PC-3 (cell line): ENCODE results near the gene TAS2R13. TPM values are rescaled to one million over a fixed set of nuclear protein-coding genes. Genes with fewer than 3 reads are reported as not detected.

Experiments used
- ATAC-seq: fragments of 200-7000 bp; cut with Tn5 transposase; 2 replicates; pipeline ENCODE4 v1.9.1; 2020; ENCODE audit warnings: mild to moderate bottlenecking, moderate library complexity
- BruUV-seq: library from RNA; stranded (reverse); fragments of 400-500 nt; replicated peaks from 2 replicates; lab custom pipeline; 2021; lab: Mats Ljungman, UMichigan
- CTCF ChIA-PET: fragments of 300-600 bp; sonication (Branson Sonifier 250); formaldehyde crosslinking; loops from one replicate; lab custom pipeline; 2022; ENCODE audit warnings: antibody characterized with exemption; lab: Charles Lee
- POLR2A ChIA-PET: fragments of 300-600 bp; sonication (Branson Sonifier 250); formaldehyde crosslinking; loops from one replicate; lab custom pipeline; 2022; ENCODE audit warnings: antibody characterized with exemption; ENCODE audit not compliant: unreplicated experiment; lab: Charles Lee
- DNase-seq: peaks from one replicate; pipeline ENCODE4 v3.0.0-alpha.2; 2015
- H2AFZ ChIP-seq: fragments of 300-600 bp; sonication (generic); 2 replicates; pipeline ENCODE4 v1.6.0; 2016; ENCODE audit warnings: antibody characterized with exemption, low read length
- H3F3A ChIP-seq: fragments of 300-600 bp; sonication (generic); one replicate; pipeline ENCODE4 v1.6.0; 2017; ENCODE audit warnings: antibody characterized with exemption, low read length, control low read depth, mild to moderate bottlenecking; ENCODE audit not compliant: unreplicated experiment
- H3K27ac ChIP-seq: fragments of 300-600 bp; sonication (generic); 2 replicates; pipeline ENCODE4 v1.5.1; 2016; ENCODE audit warnings: mild to moderate bottlenecking, low read length
- H3K27me3 ChIP-seq: fragments of 300-600 bp; sonication (generic); 2 replicates; pipeline ENCODE4 v1.6.1; 2016; ENCODE audit warnings: low read length, mixed read lengths
- H3K36me3 ChIP-seq: fragments of 300-600 bp; sonication (generic); 2 replicates; pipeline ENCODE4 v1.6.1; 2016; ENCODE audit warnings: low read depth, mixed run types, low read length, mixed read lengths
- H3K4me1 ChIP-seq: fragments of 300-600 bp; sonication (generic); 2 replicates; pipeline ENCODE4 v1.5.1; 2016; ENCODE audit warnings: low read length; ENCODE audit not compliant: insufficient read depth
- H3K4me2 ChIP-seq: fragments of 300-600 bp; sonication (generic); 2 replicates; pipeline ENCODE4 v1.6.0; 2016; ENCODE audit warnings: low read length
- H3K4me3 ChIP-seq: fragments of 300-600 bp; sonication (generic); 2 replicates; pipeline ENCODE4 v1.5.1; 2016; ENCODE audit warnings: mild to moderate bottlenecking, low read length, mixed read lengths
- H3K79me2 ChIP-seq: fragments of 300-600 bp; sonication (generic); 2 replicates; pipeline ENCODE4 v1.6.1; 2017; ENCODE audit warnings: low read length, mixed read lengths
- H3K9ac ChIP-seq: fragments of 300-600 bp; sonication (generic); 2 replicates; pipeline ENCODE4 v1.6.0; 2016; ENCODE audit warnings: mild to moderate bottlenecking, low read length
- H3K9me2 ChIP-seq: fragments of 300-600 bp; sonication (generic); replicated peaks from 2 replicates; pipeline ENCODE4 v1.6.1; 2016; ENCODE audit warnings: mixed run types, low read length, mixed read lengths
- H3K9me3 ChIP-seq: fragments of 300-600 bp; sonication (generic); 2 replicates; pipeline ENCODE4 v1.6.1; 2016; ENCODE audit warnings: low read length, mixed read lengths
- H4K20me1 ChIP-seq: fragments of 300-600 bp; sonication (generic); 2 replicates; pipeline ENCODE4 v1.6.1; 2016; ENCODE audit warnings: low read length, mixed read lengths
- CTCF ChIP-seq: fragments of 300-600 bp; sonication (generic); conservative IDR thresholded peaks from 2 replicates; pipeline ENCODE4 v1.5.1; 2017; ENCODE audit warnings: antibody characterized with exemption, low read depth, mild to moderate bottlenecking, low read length
- EZH2 ChIP-seq: fragments of 300-600 bp; sonication (generic); IDR thresholded peaks from one replicate; pipeline ENCODE4 v1.6.1; 2017; ENCODE audit warnings: antibody characterized with exemption, mild to moderate bottlenecking, low read length; ENCODE audit not compliant: unreplicated experiment
- EZH2phosphoT487 ChIP-seq: fragments of 300-600 bp; sonication (generic); IDR thresholded peaks from 2 replicates; pipeline ENCODE4 v1.6.1; 2018; ENCODE audit warnings: mild to moderate bottlenecking, antibody characterized with exemption, low read length, borderline replicate concordance
- intact Hi-C: fragments of 100-400 bp; cut with micrococcal nuclease; formaldehyde crosslinking; loops from 2 replicates; pipeline ENCODE4 v1.9.0; 2023
- total RNA-seq: library from RNA; depleted of rRNA; stranded (reverse); fragments of >200 nt; gene quantifications from 2 replicates; pipeline ENCODE4 v1.2.3, GENCODE V29; 2014

TAS2R13 gene
- total RNA-seq, 1 experiment from 2014 or later = 0.11 TPM

- H3K9ac ChIP-seq = no peak overlapping the region
- no peaks in the 10 kb centered on the region for H3F3A ChIP-seq
Measured at GRCh38 chr12:10936506-10936905, 27.1 kb upstream of the TAS2R13 start.

GRCh38 chr12:10928746-10929286 is 19.5 kb upstream of the TAS2R13 start, which contains the start of gene PRH2:
Gene PRH2, plus strand, starts transcription at chr12:10929236. Its CDS starts 38 bp downstream, at chr12:10929274.
- no peaks in the 10 kb centered on the region for H3K9me3 ChIP-seq
- H2AFZ ChIP-seq = no peak within 1 kb of the TSS
- H3K36me3 ChIP-seq = no peaks in the 10 kb centered on the region
- ChIA-PET CTCF (no interaction called here), POLR2A (no interaction called here)
- no peaks in the 10 kb centered on the region for H3K79me2 ChIP-seq
- no peaks in the 10 kb centered on the region for H3K4me1 ChIP-seq
- H3K27ac ChIP-seq = no peak within 1 kb of the TSS
- no peak within 1 kb of the TSS for H3K4me3 ChIP-seq
- H3K27me3 ChIP-seq = no peaks in the 10 kb centered on the region
- DNase-seq = no peak
- no peak within 1 kb of the TSS for H3K4me2 ChIP-seq
- no peak for ATAC-seq
- intact Hi-C loops = no loop called here
- TF ChIP-seq EZH2phosphoT487 (no peak), CTCF (no peak), EZH2 (no peak)
- no peaks in the 10 kb centered on the region for H3K9me2 ChIP-seq
- H3K9ac ChIP-seq = no peak within 1 kb of the TSS
- no peaks in the 10 kb centered on the region for H3F3A ChIP-seq
- no TSS peak for BruUV-seq
- no peaks in the 10 kb centered on the region for H4K20me1 ChIP-seq

More at GRCh38 chr12:10936506-10936905, 27.1 kb upstream of the TAS2R13 start:
- no peak overlapping the region for H3K4me3 ChIP-seq
- no peak overlapping the region for H2AFZ ChIP-seq
- intact Hi-C loops = no loop called here
- no peaks in the 10 kb centered on the region for H3K79me2 ChIP-seq
- H3K4me2 ChIP-seq = no peak overlapping the region
- DNase-seq (no peak), ATAC-seq (no peak)
- no peak overlapping the region for H3K27ac ChIP-seq
- H3K27me3 ChIP-seq = no peaks in the 10 kb centered on the region
- POLR2A ChIA-PET = no interaction called here
- no peaks in the 10 kb centered on the region for H3K36me3 ChIP-seq
- no TSS peak for BruUV-seq
- no peaks in the 10 kb centered on the region for H3K4me1 ChIP-seq
- no peaks in the 10 kb centered on the region for H4K20me1 ChIP-seq
- TF ChIP-seq CTCF = no peak
- no peak for TF ChIP-seq EZH2
- TF ChIP-seq EZH2phosphoT487 = no peak
- CTCF ChIA-PET = interaction anchor here (0.7 kb wide), 1 partner anchor 500 kb away, joined by 3 read pairs; no protein-coding TSS in a partner anchor
- H3K9me2 ChIP-seq = no peaks in the 10 kb centered on the region
- H3K9me3 ChIP-seq = no peaks in the 10 kb centered on the region

- no peaks in the 10 kb centered on the region for H3K4me1 ChIP-seq
- H3K27ac ChIP-seq = no peak overlapping the region
- H3F3A ChIP-seq = no peaks in the 10 kb centered on the region
- H3K36me3 ChIP-seq = no peaks in the 10 kb centered on the region
- no peaks in the 10 kb centered on the region for H3K9me2 ChIP-seq
- no peak overlapping the region for H3K9ac ChIP-seq
- no peaks in the 10 kb centered on the region for H3K27me3 ChIP-seq
- H3K4me2 ChIP-seq = no peak overlapping the region
- CTCF ChIA-PET = no interaction called here
- no peak for DNase-seq
- intact Hi-C loops = no loop called here
- POLR2A ChIA-PET = no interaction called here
- BruUV-seq = no TSS peak
- H2AFZ ChIP-seq = no peak overlapping the region
- ATAC-seq = no peak
- no peaks in the 10 kb centered on the region for H4K20me1 ChIP-seq
- no peaks in the 10 kb centered on the region for H3K79me2 ChIP-seq
- H3K9me3 ChIP-seq = no peaks in the 10 kb centered on the region
- H3K4me3 ChIP-seq = no peak overlapping the region
- no peak for TF ChIP-seq EZH2
- TF ChIP-seq CTCF = no peak
- TF ChIP-seq EZH2phosphoT487 = no peak
Measured at GRCh38 chr12:10926269-10926668, 16.9 kb upstream of the TAS2R13 start.
